Jurkat, Clone E6-1 (cell line): ENCODE data around the gene SMC3.
A peak's percentile ranks its signal among the peaks of the same experiment; 100 is the strongest.
"Not testable (repeated sequence)": the region's sequence is repeated elsewhere in the genome, so short reads cannot be mapped to it uniquely, and the experiment has no call there.

Experiments used
- DNase-seq: peaks from one replicate; pipeline ENCODE4 v3.0.0-alpha.2; 2011; ENCODE audit warnings: low read depth, low spot score
- H3K4me3 ChIP-seq: 2 replicates; pipeline ENCODE4 v1.5.1; 2011; ENCODE audit warnings: mild to moderate bottlenecking, low read length, control low read depth, moderate library complexity

Gene SMC3

DNA sequence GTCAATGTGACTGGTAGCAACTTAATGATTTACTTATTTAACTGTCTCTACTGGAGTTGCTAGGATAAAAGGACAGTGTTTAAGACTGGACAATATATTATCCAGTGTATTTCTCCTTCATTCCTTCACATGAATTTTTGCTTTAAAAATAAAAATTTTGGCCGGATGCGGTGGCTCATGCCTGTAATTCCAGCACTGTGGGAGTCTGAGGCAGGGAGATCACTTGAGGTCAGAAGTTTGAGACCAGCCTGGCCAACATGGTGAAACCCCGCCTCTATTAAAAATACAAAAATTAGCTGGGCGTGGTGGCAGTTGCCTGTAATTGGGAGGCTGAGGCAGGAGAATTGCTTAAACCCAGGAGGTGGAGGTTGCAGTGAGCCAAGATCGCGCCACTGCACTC lies 71.6 kb downstream of the SMC3 start:
- H3K4me3 ChIP-seq, DNase-seq: not testable (repeated sequence)

DNA sequence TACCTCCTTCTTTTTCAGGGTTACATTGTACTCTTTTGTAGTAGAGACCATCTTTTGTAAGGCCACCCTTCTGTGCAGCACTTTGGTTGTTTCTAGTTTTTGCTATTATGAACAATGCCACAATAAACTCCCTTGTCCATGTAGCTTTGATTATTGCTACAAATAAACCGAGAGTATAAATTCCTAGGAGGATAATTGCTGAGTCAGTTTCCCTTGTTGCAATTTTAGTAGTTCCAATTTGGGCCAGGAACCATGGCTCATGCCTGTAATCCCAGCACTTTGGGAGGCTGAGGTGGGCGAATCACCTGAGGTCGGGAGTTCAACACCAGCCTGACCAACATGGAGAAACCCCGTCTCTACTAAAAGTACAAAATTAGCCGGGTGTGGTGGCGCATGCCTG lies 72.4 kb downstream of the SMC3 start:
- not testable (repeated sequence) for DNase-seq

DNA sequence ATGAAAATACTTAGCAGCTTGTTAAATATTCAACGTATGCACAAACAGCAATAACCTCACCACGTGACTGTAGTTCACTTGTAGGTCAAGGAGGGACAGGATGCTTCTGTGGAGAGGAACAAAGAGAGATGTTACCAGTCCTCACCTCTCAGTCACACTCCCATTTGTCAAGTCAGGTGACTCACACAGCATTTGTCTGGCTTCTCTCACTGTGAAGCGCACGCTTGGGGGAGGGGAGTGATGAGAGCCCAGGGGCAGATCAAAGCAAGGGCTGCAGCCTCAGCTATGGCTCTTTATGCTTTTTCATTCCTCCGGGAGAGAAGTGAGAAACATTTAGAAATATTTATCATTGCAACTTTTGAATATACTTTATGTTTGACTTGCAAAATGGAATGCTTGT lies 73.8 kb downstream of the SMC3 start:
- H3K4me3 ChIP-seq, result no peak overlapping the region
- DNase-seq, result no peak

More for the DNA sequence above, 72.4 kb downstream of the SMC3 start:
- not testable (repeated sequence) for H3K4me3 ChIP-seq

- H3K4me3 ChIP-seq, result no peak overlapping the region
- DNase-seq, result no peak
These were observed 74.9 kb downstream of the SMC3 start for GRCh38 chr10:110642204-110643034.

GRCh38 chr10:110643035-110643652 lies 75.6 kb downstream of the SMC3 start:
- no peak overlapping the region for H3K4me3 ChIP-seq
- no peak for DNase-seq

DNA sequence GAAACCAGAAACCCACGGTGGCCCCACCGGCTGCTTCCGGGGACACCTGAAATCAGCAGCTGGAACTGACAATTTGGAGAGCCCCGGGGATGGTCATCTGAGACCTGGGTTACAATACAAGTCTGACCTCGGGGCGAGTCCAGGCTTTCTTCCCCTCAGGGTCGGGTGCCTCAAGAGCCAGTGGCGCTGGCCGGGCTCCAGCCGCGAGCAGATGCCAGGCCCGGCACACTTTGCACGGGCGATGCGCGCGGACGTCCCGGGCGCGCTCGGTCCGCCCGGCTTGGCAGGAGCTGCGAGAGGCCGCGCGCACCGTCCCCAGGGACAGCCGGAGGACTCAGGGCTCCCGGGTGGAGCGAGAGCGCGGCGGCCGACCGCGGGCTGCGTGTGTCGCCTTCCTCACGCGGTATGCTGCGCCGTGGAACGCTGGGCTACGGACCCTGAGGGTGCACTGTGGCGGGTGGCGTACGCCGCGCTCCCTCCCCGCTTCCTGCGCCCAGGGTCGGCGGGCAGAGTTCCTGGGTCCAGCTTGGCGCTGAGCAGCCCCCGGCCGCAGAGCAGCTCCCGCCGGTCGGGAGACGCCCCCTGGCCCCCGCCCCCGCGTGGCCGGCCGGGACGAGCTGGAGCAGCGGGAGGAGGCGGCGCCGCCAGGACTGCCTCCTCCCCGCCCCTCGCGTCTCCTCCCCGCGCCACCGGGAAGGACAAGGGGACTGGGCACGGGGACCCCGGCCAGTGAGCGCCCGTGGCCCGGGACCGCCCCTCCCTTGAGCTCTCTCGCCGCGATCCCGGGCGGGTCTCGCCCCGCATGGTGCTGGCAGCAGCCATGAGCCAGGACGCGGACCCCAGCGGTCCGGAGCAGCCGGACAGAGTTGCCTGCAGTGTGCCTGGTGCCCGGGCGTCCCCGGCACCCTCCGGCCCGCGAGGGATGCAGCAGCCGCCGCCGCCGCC lies 76.4 kb downstream of the SMC3 start, which contains the start of gene RBM20:
Gene RBM20, plus strand, starts transcription at position 684 of the 945 bp plus-strand sequence. Its CDS starts 119 bp downstream, at position 803.
- H3K4me3 ChIP-seq, result no peak within 1 kb of the TSS
- no peak for DNase-seq

GRCh38 chr10:110644598-110645462 lies 77.3 kb downstream of the SMC3 start:
- no peak overlapping the region for H3K4me3 ChIP-seq
- DNase-seq, result no peak

- H3K4me3 ChIP-seq, result no peak overlapping the region
These were observed 79.1 kb downstream of the SMC3 start for GRCh38 chr10:110646417-110647135.

DNA sequence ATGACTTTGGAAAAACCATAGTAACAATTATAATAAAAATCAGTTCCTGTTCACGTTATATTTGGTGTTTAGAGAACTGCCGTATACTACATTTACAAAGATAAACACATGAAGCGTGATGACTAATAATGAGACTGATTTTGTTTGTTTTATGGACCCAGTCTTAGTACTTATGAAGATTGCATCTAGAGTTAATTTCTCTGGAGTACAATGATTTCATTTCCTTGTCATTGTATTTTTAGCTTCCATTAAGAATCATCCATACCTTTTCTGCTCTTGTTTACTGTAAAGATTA lies 79.6 kb downstream of the SMC3 start:
- no peak overlapping the region for H3K4me3 ChIP-seq

More at GRCh38 chr10:110646417-110647135, 79.1 kb downstream of the SMC3 start:
- no peak for DNase-seq

DNA sequence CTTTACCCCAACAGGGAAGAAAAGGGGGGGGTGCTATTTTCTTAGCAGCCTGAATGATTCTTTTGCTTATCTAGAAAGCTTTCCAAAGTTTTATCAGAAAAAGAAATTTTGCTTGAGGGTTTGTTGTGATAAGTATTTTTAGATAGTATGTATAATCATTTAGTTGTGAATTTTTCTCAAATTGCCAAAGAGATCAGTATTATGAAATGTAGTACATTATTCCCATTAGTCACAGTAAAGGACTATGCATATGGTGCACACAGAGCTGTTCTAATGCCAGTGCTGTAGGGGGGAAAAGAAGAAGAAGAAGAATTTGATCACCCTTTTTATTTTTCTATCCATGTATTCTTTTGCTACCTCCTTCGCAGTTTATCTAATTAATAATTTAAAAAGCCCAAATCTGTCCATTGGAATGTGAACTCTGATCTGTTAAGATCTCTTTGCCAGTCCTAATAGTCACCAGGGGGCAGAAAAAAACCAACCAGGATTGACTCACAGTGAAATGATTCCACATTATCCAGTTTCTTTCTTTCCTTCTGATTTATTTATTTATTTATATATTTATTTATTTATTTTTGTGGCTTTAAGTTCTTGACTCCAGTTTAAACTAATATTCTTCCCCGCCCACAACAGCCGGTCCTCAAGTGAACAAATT lies 81.3 kb downstream of the SMC3 start:
- no peak overlapping the region for H3K4me3 ChIP-seq
- DNase-seq, result no peak

More for the DNA sequence above, 79.6 kb downstream of the SMC3 start:
- no peak for DNase-seq

DNA sequence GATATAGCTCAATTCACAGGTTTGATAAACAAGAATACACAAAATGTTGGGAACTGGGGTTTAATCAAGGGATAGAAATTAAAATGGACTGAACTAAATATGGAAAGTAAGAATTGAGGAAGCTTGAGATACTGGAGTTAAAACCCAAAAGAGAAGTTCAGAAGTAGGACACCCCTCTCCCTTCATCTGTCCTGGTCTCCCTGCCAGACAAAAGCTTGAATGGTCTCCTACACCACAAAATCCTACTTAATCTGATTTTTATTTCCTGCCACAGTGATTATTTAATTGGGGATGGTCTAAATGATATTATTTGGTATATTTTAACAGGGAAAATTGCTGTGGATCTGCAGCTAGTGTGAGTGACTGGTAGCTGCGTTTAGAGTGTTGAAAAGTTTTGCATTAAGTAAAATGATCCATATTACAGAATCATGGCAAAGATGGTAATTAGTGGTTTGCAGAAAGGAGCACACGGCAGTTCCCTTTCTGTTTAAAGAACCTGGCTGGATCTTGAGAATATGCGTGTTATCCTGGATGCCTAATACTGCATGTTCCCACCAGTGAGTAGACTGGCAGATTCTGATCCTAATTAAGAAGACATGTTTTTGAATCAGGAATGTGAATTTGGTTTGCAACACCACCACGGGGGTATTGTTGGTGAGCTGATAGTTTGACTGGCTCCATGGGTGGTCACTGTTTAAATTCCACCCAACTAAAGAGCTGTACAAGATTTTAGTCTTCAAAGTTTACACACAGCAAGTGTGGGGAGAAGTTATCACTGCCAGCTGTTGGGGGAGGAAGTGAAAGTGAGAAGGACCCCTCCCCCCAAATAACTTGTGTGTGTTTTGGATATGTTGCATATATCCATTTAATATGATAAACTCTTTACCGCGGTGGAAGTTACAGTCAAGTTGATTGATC lies 82.1 kb downstream of the SMC3 start:
- no peak for DNase-seq
- no peak overlapping the region for H3K4me3 ChIP-seq

- no peak overlapping the region for H3K4me3 ChIP-seq
- DNase-seq, result no peak
These were observed 82.8 kb downstream of the SMC3 start for GRCh38 chr10:110650265-110650668.

- no peak overlapping the region; the same call in 1 of the 2 replicates for H3K4me3 ChIP-seq
- DNase-seq, result peak; percentile 47
These were observed 83.8 kb downstream of the SMC3 start for GRCh38 chr10:110651044-110651958.

- DNase-seq, result no peak
- no peak overlapping the region for H3K4me3 ChIP-seq
These were observed 85.1 kb downstream of the SMC3 start for GRCh38 chr10:110652475-110653118.
